ENCODE results near the gene BCL3.
"Not testable (repeated sequence)": the region's sequence is repeated elsewhere in the genome, so short reads cannot be mapped to it uniquely, and the experiment has no call there.

Gene BCL3

GRCh38 chr19:44705502-44706010 lies 43.0 kb upstream of the BCL3 start:
- no peak for TF ChIP-seq CTCF (IDR thresholded peaks at IDR 0.05)
- no peak overlapping the region for H3K4me3 ChIP-seq
- no peak overlapping the region for H3K27ac ChIP-seq
- no peak for DNase-seq (ENCODE audit: low spot score)

GRCh38 chr19:44706506-44707236 lies 41.8 kb upstream of the BCL3 start:
- H3K4me3 ChIP-seq, result no peak overlapping the region
- no peak for TF ChIP-seq CTCF (IDR thresholded peaks at IDR 0.05)
- H3K27ac ChIP-seq, result no peak overlapping the region

GRCh38 chr19:44707794-44708193 lies 40.7 kb upstream of the BCL3 start:
- DNase-seq (ENCODE audit: low spot score), result no peak
- Histone ChIP-seq H3K27ac (no peak overlapping the region), H3K4me3 (no peak overlapping the region)
- TF ChIP-seq CTCF (IDR thresholded peaks at IDR 0.05), result no peak

More at GRCh38 chr19:44706506-44707236, 41.8 kb upstream of the BCL3 start:
- no peak for DNase-seq (ENCODE audit: low spot score)

GRCh38 chr19:44708940-44709339 lies 39.6 kb upstream of the BCL3 start:
- H3K4me3 ChIP-seq, result no peak overlapping the region
- no peak for TF ChIP-seq CTCF (IDR thresholded peaks at IDR 0.05)
- no peak overlapping the region for H3K27ac ChIP-seq
- DNase-seq (ENCODE audit: low spot score), result no peak

GRCh38 chr19:44709434-44710266 lies 38.9 kb upstream of the BCL3 start:
- not testable (repeated sequence) for H3K27ac ChIP-seq; DNase-seq (ENCODE audit: low spot score); H3K4me3 ChIP-seq

GRCh38 chr19:44710483-44710882 lies 38.0 kb upstream of the BCL3 start:
- TF ChIP-seq CTCF (IDR thresholded peaks at IDR 0.05), result no peak
- no peak for DNase-seq (ENCODE audit: low spot score)
- no peak overlapping the region for H3K27ac ChIP-seq
- no peak overlapping the region for H3K4me3 ChIP-seq

- no peak for DNase-seq (ENCODE audit: low spot score)
- no peak for TF ChIP-seq CTCF (IDR thresholded peaks at IDR 0.05)
- no peak overlapping the region for H3K4me3 ChIP-seq
- no peak overlapping the region for H3K27ac ChIP-seq
Measured at GRCh38 chr19:44712864-44713515, 35.5 kb upstream of the BCL3 start.
